K562 (cell line): ENCODE measurements around the gene NDUFAF5. TPM values are rescaled to one million over a fixed set of nuclear protein-coding genes. Genes with fewer than 3 reads are reported as not detected.

Experiments used
- ATAC-seq: fragments of 200-7000 bp; cut with Tn5 transposase; 3 replicates; pipeline ENCODE4 v1.9.1; 2020; ENCODE audit warnings: moderate library complexity
- BruUV-seq: library from RNA; stranded (reverse); fragments of 400-500 nt; replicated peaks from 2 replicates; lab custom pipeline; 2021; lab: Mats Ljungman, UMichigan
- CTCF ChIA-PET: fragments of 300-600 bp; formaldehyde crosslinking; extraction: SDS; loops from one replicate; lab custom pipeline; 2021; ENCODE audit warnings: low intra/inter-chr PET ratio; lab: Yijun Ruan, JAX
- POLR2A ChIA-PET: fragments of 300-600, 350-650 bp; sonication (Branson Sonifier 250); formaldehyde crosslinking; extraction: SDS; loops from one replicate; lab custom pipeline; 2021; ENCODE audit warnings: antibody characterized with exemption, inconsistent platforms; lab: Yijun Ruan, JAX
- DNase-seq, 4 experiments: peaks; one replicate each; pipeline versions ENCODE4 v3.0.0 to v3.0.0-alpha.2; 2011 to 2018; ENCODE audit warnings: low spot score in 3 of 4, mixed read lengths in 3 of 4; ENCODE audit errors: extremely low read depth in 1 of 4
- FAIRE-seq: peaks from 2 replicates; lab custom pipeline; 2011; peaks lifted over from hg19 to GRCh38; lab: Jason Lieb, UNC
- H2AFZ ChIP-seq: 2 replicates; pipeline ENCODE4 v1.6.0; 2011; ENCODE audit warnings: low read depth, low read length, control low read depth, inconsistent platforms
- H3K27ac ChIP-seq: fragments of 200-600 bp; 3 replicates; pipeline ENCODE4 v1.8.0; 2011; ENCODE audit warnings: low read depth, mild to moderate bottlenecking, control low read depth, inconsistent platforms, low read length, moderate library complexity, mixed read lengths; ENCODE audit errors: extremely low read depth
- H3K27me3 ChIP-seq, 2 experiments: fragments of 300-600 bp in 1 of 2; 2 replicates in 1 of 2; 3 replicates in 1 of 2; pipeline versions ENCODE4 v1.6.0 to v1.8.0; 2011; ENCODE audit warnings: inconsistent platforms in 2 of 2, low read length in 2 of 2, mild to moderate bottlenecking in 1 of 2, mixed read lengths in 1 of 2, moderate library complexity in 1 of 2; ENCODE audit not compliant: control insufficient read depth in 2 of 2, insufficient read depth in 2 of 2
- H3K36me3 ChIP-seq: fragments of 300-600 bp; 3 replicates; pipeline ENCODE4 v1.8.0; 2011; ENCODE audit warnings: mild to moderate bottlenecking, low read length, inconsistent platforms; ENCODE audit not compliant: control insufficient read depth, insufficient read depth
- H3K4me1 ChIP-seq, 2 experiments: fragments of 200-600 bp in 1 of 2; replicated peaks in 1 of 2; 2 replicates in 1 of 2; 3 replicates in 1 of 2; pipeline versions ENCODE4 v1.5.1 to v1.8.0; 2011; ENCODE audit warnings: inconsistent platforms in 2 of 2, low read length in 2 of 2, mild to moderate bottlenecking in 1 of 2, mixed read lengths in 1 of 2, moderate library complexity in 1 of 2; ENCODE audit not compliant: control insufficient read depth in 2 of 2, insufficient read depth in 2 of 2
- H3K4me2 ChIP-seq: 2 replicates; pipeline ENCODE4 v1.6.1; 2011; ENCODE audit warnings: low read length, control low read depth, inconsistent platforms, mixed read lengths; ENCODE audit not compliant: insufficient read depth
- H3K4me3 ChIP-seq: fragments of 200-600 bp; sonication (generic), shearing (Covaris generic); 2 replicates; pipeline ENCODE4 v1.5.1; 2016; ENCODE audit warnings: control low read depth, inconsistent platforms
- H3K79me2 ChIP-seq: fragments of 200-600 bp; 3 replicates; pipeline ENCODE4 v1.8.0; 2011; ENCODE audit warnings: low read length, inconsistent platforms; ENCODE audit not compliant: control insufficient read depth, insufficient read depth
- H3K9ac ChIP-seq, 2 experiments: 2 replicates each; pipeline versions ENCODE4 v1.6.0 to v1.6.1; 2011; ENCODE audit warnings: low read depth in 2 of 2, low read length in 2 of 2, control low read depth in 1 of 2, inconsistent platforms in 1 of 2, mild to moderate bottlenecking in 1 of 2, mixed read lengths in 1 of 2; ENCODE audit not compliant: insufficient read depth in 1 of 2
- H3K9me1 ChIP-seq: one replicate; pipeline ENCODE4 v1.6.0; 2011; ENCODE audit warnings: inconsistent platforms, mild to moderate bottlenecking, low read length, moderate library complexity; ENCODE audit not compliant: control insufficient read depth, insufficient read depth
- H3K9me3 ChIP-seq: replicated peaks from 2 replicates; pipeline ENCODE4 v1.5.1; 2011; ENCODE audit warnings: low read depth, low read length, inconsistent platforms; ENCODE audit not compliant: control insufficient read depth, insufficient read depth
- H4K20me1 ChIP-seq: replicated peaks from 2 replicates; pipeline ENCODE4 v1.6.1; 2011; ENCODE audit warnings: low read length, inconsistent platforms, mixed read lengths; ENCODE audit not compliant: control insufficient read depth, insufficient read depth
- CHAMP1 ChIP-seq: fragments of 450-650 bp; IDR thresholded peaks from 2 replicates; pipeline ENCODE4 v1.6.1; 2016; ENCODE audit warnings: mild to moderate bottlenecking
- MXI1 ChIP-seq: IDR thresholded peaks from 2 replicates; pipeline ENCODE4 v1.6.1; 2011; ENCODE audit warnings: low read depth, mild to moderate bottlenecking, improper control_type of control experiment, low read length
- NFE2L1 ChIP-seq: fragments of 450-650 bp; IDR thresholded peaks from 2 replicates; pipeline ENCODE4 v1.6.1; 2016; ENCODE audit warnings: missing genetic modification characterization, low read depth, mild to moderate bottlenecking, missing compliant biosample characterization, moderate library complexity, borderline replicate concordance
- SMARCC2 ChIP-seq: fragments of 450-650 bp; IDR thresholded peaks from 2 replicates; pipeline ENCODE4 v1.6.1; 2017; ENCODE audit warnings: antibody characterized with exemption, moderate library complexity, mild to moderate bottlenecking, low read depth
- SPI1 ChIP-seq: IDR thresholded peaks from 2 replicates; pipeline ENCODE4 v1.6.1; 2011; ENCODE audit warnings: low read depth, low read length, control low read depth, borderline replicate concordance
- TCF7 ChIP-seq: sonication (generic); IDR thresholded peaks from 2 replicates; pipeline ENCODE4 v1.6.1; 2016; ENCODE audit warnings: antibody characterized with exemption, borderline replicate concordance
- ZKSCAN3 ChIP-seq: fragments of 250-450 bp; sonication (Bioruptor Pico); IDR thresholded peaks from 2 replicates; pipeline ENCODE4 v1.4.0; 2020
- WGBS: fragments of 100-300 bp; shearing (Covaris generic); methylation state at CpG from one replicate; pipeline ENCODE4 v1.1.6; 2016; ENCODE audit warnings: low coverage, mixed read lengths; ENCODE audit not compliant: insufficient coverage; ENCODE audit errors: missing lambda C conversion rate; 5-methylcytosine and 5-hydroxymethylcytosine counted together
- in situ Hi-C: fragments of 300-500 bp; cut with MboI; formaldehyde crosslinking; loops from 4 replicates; pipeline ENCODE4 v1.15.0; 2018; ENCODE audit warnings: inconsistent platforms, mixed read lengths
- intact Hi-C: fragments of 100-400 bp; cut with micrococcal nuclease; formaldehyde crosslinking; loops from 2 replicates; pipeline ENCODE4 v1.14.2; 2022
- polyA plus RNA-seq, 8 experiments: library from polyadenylated mRNA; depleted of rRNA in 4 of 8; stranded (reverse) in 5 of 8; unstranded in 3 of 8; fragments of >200 nt; fragmentation: Nextera tagmentation in 2 of 8; fragmentation: Illumina TruSeq in 1 of 8; extraction: Ambion mirVana in 2 of 8; extraction: Trizol in 1 of 8; gene quantifications; 2 replicates each; pipeline versions ENCODE4 v1.2.1 to v1.2.3, GENCODE V29; 2011 to 2014; ENCODE audit warnings: inconsistent platforms in 1 of 8, missing spikeins in 1 of 8
- total RNA-seq, 7 experiments: library from RNA; depleted of rRNA in 6 of 7; stranded (reverse); fragments of >200 nt in 6 of 7; fragmentation: Illumina TruSeq in 2 of 7; extraction: Trizol in 2 of 7; gene quantifications; 2 replicates each; pipeline versions ENCODE4 v1.2.1 to v1.2.3, GENCODE V29; 2011 to 2021; ENCODE audit warnings: low replicate concordance in 1 of 7

The NDUFAF5 gene
- total and polyA plus RNA-seq, 9 of the 15 experiments (the other 6 are each of a cell fraction or from before 2014, with no cell fraction given): 17.2 to 33.1 (median 27.3) TPM

GRCh38 chr20:13790708-13791107 lies 5.9 kb downstream of the NDUFAF5 start (continued):
- TF ChIP-seq CHAMP1 (no peak), MXI1 (no peak), SMARCC2 (no peak)

- no TSS peak for BruUV-seq
- ChIA-PET CTCF (interaction anchor here (0.6 kb wide), 1 partner anchor 60 kb away, joined by 4 read pairs; no protein-coding TSS in a partner anchor), POLR2A (interaction anchor here (1.0 kb wide), 1 partner anchor 38 kb away, joined by 3 read pairs; no protein-coding TSS in a partner anchor)
- Histone ChIP-seq H3K4me2 (no peak overlapping the region), H3K36me3 (peaks cover 96% of the 10 kb centered on the region), H3K9me1 (no peaks in the 10 kb centered on the region), H3K9me3 (no peaks in the 10 kb centered on the region), H4K20me1 (no peaks in the 10 kb centered on the region), H2AFZ (no peak overlapping the region), H3K79me2 (peaks cover 18% of the 10 kb centered on the region), H3K27ac (no peak overlapping the region), H3K4me1 (peaks cover 0 to 3% of the 10 kb centered on the region in 2 experiments; a peak in 2 of 5 replicates), H3K27me3 (no peaks in the 10 kb centered on the region), H3K9ac (no peak overlapping the region), H3K4me3 (no peak overlapping the region)
- ATAC-seq: no peak
- intact Hi-C loops: no loop called here
- TF ChIP-seq ZKSCAN3 (no peak), NFE2L1 (no peak), TCF7 (no peak), SPI1 (no peak)
- in situ Hi-C loops: no loop called here
- no peak for FAIRE-seq
- no peak for DNase-seq
- 92% methylated on average over 2 of the region's 2 CpGs for WGBS
These were observed 7.0 kb downstream of the NDUFAF5 start for GRCh38 chr20:13791540-13792459.
